Measurements from ENCODE around the gene FOXN3.

DNA sequence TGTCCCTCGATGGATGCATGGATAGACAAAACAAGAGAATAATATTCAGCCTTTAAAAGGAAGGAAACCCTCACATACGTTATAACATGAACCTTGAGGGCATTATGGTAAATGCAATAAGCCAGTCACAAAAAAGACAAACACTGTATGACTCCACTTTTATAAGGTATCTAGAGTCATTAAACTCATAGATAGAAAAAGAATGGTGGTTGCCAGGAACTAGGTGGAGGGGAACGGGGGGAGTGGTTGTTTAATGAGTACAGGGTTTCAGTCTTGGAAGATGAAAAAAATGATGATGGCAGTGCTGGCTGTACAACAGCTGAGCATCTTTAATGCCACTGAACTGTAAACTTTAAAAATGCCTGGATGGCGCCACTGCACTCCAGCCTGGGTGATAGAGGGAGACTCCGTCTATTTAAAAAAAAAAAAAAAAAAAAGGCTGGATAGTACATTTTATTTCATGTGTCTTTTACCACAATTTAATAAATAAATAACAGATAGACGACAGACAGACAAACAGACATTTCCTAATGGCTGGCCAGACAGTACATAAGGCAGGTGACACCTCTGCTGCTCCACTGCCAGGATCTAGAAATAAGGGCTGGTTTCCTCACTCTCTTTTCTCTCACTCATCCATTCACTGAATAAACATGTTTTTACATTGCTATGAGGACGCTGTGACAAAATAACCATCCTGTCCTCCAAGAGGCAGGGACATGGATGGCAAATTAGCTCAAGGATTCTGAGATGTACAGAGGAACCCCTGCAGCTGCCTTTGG, 118.8 kb downstream of the FOXN3 start:
- TF ChIP-seq, protein P1, sequence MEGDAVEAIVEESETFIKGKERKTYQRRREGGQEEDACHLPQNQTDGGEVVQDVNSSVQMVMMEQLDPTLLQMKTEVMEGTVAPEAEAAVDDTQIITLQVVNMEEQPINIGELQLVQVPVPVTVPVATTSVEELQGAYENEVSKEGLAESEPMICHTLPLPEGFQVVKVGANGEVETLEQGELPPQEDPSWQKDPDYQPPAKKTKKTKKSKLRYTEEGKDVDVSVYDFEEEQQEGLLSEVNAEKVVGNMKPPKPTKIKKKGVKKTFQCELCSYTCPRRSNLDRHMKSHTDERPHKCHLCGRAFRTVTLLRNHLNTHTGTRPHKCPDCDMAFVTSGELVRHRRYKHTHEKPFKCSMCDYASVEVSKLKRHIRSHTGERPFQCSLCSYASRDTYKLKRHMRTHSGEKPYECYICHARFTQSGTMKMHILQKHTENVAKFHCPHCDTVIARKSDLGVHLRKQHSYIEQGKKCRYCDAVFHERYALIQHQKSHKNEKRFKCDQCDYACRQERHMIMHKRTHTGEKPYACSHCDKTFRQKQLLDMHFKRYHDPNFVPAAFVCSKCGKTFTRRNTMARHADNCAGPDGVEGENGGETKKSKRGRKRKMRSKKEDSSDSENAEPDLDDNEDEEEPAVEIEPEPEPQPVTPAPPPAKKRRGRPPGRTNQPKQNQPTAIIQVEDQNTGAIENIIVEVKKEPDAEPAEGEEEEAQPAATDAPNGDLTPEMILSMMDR (IDR thresholded peaks at IDR 0.05): no peak
- TF ChIP-seq POLR2AphosphoS5 (IDR thresholded peaks at IDR 0.05): no peak
- TF ChIP-seq EP300 (IDR thresholded peaks at IDR 0.05; ENCODE audit: low read depth): no peak

Data from transverse colon (tissue), 4 donors.